HK-2 (cell line): ENCODE data around the gene RBMS1.

Source experiments
- DNase-seq: peaks from one replicate; pipeline ENCODE4 v3.0.0-alpha.2; 2018; ENCODE audit not compliant: unreplicated experiment

RBMS1 gene

GRCh38 chr2:160224507-160224906 is 269.1 kb downstream of the RBMS1 start:
- no peak for DNase-seq

DNA sequence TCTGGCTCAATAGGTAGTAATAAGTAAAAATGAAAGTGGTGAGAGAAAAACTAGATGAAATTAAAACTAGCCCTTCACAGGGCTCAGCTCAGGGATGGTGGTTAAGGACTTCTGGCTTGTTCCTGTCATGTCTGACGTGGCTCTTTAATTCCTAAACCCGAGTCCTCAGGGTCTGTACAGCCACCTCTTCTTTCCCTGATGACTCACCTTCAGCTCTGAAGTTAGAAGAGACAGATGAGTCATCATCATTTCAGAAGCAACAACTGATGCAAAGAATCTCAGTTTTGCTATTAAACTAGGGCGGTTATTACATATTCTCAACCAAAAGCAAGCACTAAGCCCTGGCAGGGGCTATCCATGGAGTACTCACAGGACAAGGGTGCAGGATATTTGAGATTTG is 269.5 kb downstream of the RBMS1 start:
- peak; percentile 57 for DNase-seq

DNA sequence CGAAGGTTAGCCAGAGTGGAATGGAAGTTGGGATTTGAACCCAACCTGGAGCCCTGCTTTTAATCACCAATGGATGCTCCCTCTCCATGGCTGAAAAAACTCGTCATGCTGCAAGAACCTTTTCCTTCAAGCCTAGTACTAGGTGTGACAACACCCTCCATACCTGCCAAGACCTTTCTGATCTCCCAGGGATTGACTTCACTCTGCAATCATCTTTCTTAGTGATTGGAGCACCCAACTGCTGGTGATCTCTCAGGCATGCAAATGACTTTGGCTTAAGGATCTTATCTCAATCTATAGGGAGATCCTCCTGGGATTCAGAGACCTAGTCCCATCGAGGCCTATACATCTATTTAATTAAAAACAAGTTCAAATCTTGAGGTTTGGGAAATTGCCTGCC is 270.0 kb downstream of the RBMS1 start:
- no peak for DNase-seq

GRCh38 chr2:160222546-160223283 is 270.9 kb downstream of the RBMS1 start:
- no peak for DNase-seq
